NCI-H2171 treated with DMSO at 0.1 percent for 48 hours (cell line): Measurements from ENCODE around the gene IL17RE.

Source experiments
- DNase-seq: peaks from one replicate; lab custom pipeline; 2025; lab: John Stamatoyannopoulos, UW

The IL17RE gene

GRCh38 chr3:9908286-9908685, 5.6 kb downstream of the IL17RE start:
- no peak for DNase-seq

GRCh38 chr3:9909221-9910013, 6.8 kb downstream of the IL17RE start:
- DNase-seq, result no peak

GRCh38 chr3:9911863-9912262, 9.2 kb downstream of the IL17RE start:
- no peak for DNase-seq

- DNase-seq, result no peak
Observed at GRCh38 chr3:9912294-9912935, 9.8 kb downstream of the IL17RE start.

GRCh38 chr3:9913601-9914000, 11.0 kb downstream of the IL17RE start:
- no peak for DNase-seq

- no peak for DNase-seq
Observed at GRCh38 chr3:9914011-9914410, 11.4 kb downstream of the IL17RE start.

- peak; percentile 30 for DNase-seq
Observed at GRCh38 chr3:9914559-9915253, 12.1 kb downstream of the IL17RE start.

GRCh38 chr3:9915254-9916141, 12.8 kb downstream of the IL17RE start:
- peak; percentile 32 for DNase-seq

GRCh38 chr3:9916346-9916733, 13.7 kb downstream of the IL17RE start:
- DNase-seq, result peak; percentile 38

- DNase-seq, result peak; percentile 77
Observed at GRCh38 chr3:9916734-9917680, 14.4 kb downstream of the IL17RE start, which contains the start of gene IL17RC. TSS of gene IL17RC (plus strand) at chr3:9917098. CDS start at chr3:9917316, 218 bp downstream.

GRCh38 chr3:9917820-9918219, 15.2 kb downstream of the IL17RE start:
- no peak for DNase-seq

GRCh38 chr3:9918261-9919038, 15.8 kb downstream of the IL17RE start:
- no peak for DNase-seq

GRCh38 chr3:9928158-9928557, 25.5 kb downstream of the IL17RE start:
- DNase-seq, result no peak

GRCh38 chr3:9930804-9931418, 28.3 kb downstream of the IL17RE start:
- no peak for DNase-seq

GRCh38 chr3:9932535-9932842, 29.8 kb downstream of the IL17RE start:
- no peak for DNase-seq

- peak; percentile 74 for DNase-seq
Observed at GRCh38 chr3:9932843-9933560, 30.4 kb downstream of the IL17RE start.

GRCh38 chr3:9933561-9934234, 31.1 kb downstream of the IL17RE start, which contains the start of gene CRELD1:
TSS of gene CRELD1 (plus strand) at chr3:9933834. CDS start at chr3:9934439, 605 bp downstream.
- peak; percentile 87 for DNase-seq

- no peak for DNase-seq
Observed at GRCh38 chr3:9934235-9934621, 31.6 kb downstream of the IL17RE start.
